Spleen (tissue), 13 donors: Measurements from ENCODE around the gene SPDYE4. TPM values are rescaled to one million over a fixed set of nuclear protein-coding genes. Genes with fewer than 3 reads are reported as not detected.
A peak's percentile ranks its signal among the peaks of the same experiment; 100 is the strongest.
"Not testable (repeated sequence)": the region's sequence is repeated elsewhere in the genome, so short reads cannot be mapped to it uniquely, and the experiment has no call there.

Experiments used
- DNase-seq: peaks from one replicate; pipeline ENCODE4 v3.0.0-alpha.2; 2020
- H3K27ac ChIP-seq, 8 donors: fragments of 200-600 bp; sonication (generic) in 7 of 8; 1 replicate in 4 of 8; 2 replicates in 4 of 8; pipeline versions ENCODE4 v1.5.0 to v1.8.0; 2016 to 2021; ENCODE audit warnings: inconsistent platforms in 4 of 8, mild to moderate bottlenecking in 4 of 8, moderate library complexity in 1 of 8
- H3K27me3 ChIP-seq, 7 donors: fragments of 200-600 bp; sonication (generic) in 6 of 7; replicated peaks in 1 of 7; 1 replicate in 4 of 7; 2 replicates in 3 of 7; pipeline versions ENCODE4 v1.5.0 to v1.8.0; 2016 to 2021; ENCODE audit warnings: inconsistent platforms in 3 of 7, mild to moderate bottlenecking in 1 of 7
- H3K36me3 ChIP-seq, 6 donors: fragments of 200-600 bp; sonication (generic) in 5 of 6; 1 replicate in 4 of 6; 2 replicates in 2 of 6; pipeline versions ENCODE4 v1.5.0 to v1.8.0; 2016 to 2021; ENCODE audit warnings: inconsistent platforms in 2 of 6
- H3K4me1 ChIP-seq, 6 donors: fragments of 200-600 bp; sonication (generic) in 5 of 6; 1 replicate in 3 of 6; 2 replicates in 3 of 6; pipeline versions ENCODE4 v1.5.0 to v1.8.0; 2016 to 2021; ENCODE audit warnings: inconsistent platforms in 3 of 6
- H3K4me3 ChIP-seq, 8 donors: fragments of 200-600 bp; sonication (generic) in 7 of 8; 1 replicate in 4 of 8; 2 replicates in 4 of 8; pipeline versions ENCODE4 v1.5.0 to v1.8.0; 2016 to 2021; ENCODE audit warnings: inconsistent platforms in 4 of 8, mild to moderate bottlenecking in 4 of 8, moderate library complexity in 2 of 8
- H3K9me3 ChIP-seq, 8 donors: fragments of 200-600 bp; sonication (generic) in 7 of 8; 1 replicate in 4 of 8; 2 replicates in 4 of 8; pipeline versions ENCODE4 v1.5.0 to v1.8.0; 2016 to 2021; ENCODE audit warnings: inconsistent platforms in 4 of 8
- CTCF ChIP-seq, 11 experiments: fragments of 200-600 bp in 7 of 11; fragments of 450-650 bp in 4 of 11; sonication (generic) in 4 of 11; IDR thresholded peaks in 8 of 11; conservative IDR thresholded peaks in 3 of 11; 1 replicate in 7 of 11; 2 replicates in 4 of 11; pipeline versions ENCODE4 v1.4.0 to v1.8.0; 2016 to 2021; ENCODE audit warnings: antibody characterized with exemption in 11 of 11, inconsistent platforms in 4 of 11, mild to moderate bottlenecking in 1 of 11
- POLR2A ChIP-seq, 3 donors: fragments of 450-650 bp; IDR thresholded peaks; one replicate each; pipeline ENCODE4 v1.5.1; 2017; ENCODE audit warnings: antibody characterized with exemption in 3 of 3, mild to moderate bottlenecking in 1 of 3
- POLR2AphosphoS5 ChIP-seq, 3 donors: sonication (generic); formaldehyde crosslinking; IDR thresholded peaks; one replicate each; pipeline ENCODE4 v1.5.1; 2017; ENCODE audit warnings: antibody characterized with exemption in 3 of 3
- WGBS, 5 donors: extraction: QIAGEN DNeasy Blood & Tissue Kit in 3 of 5; methylation state at CpG; one replicate each; pipeline versions ENCODE4 v1.1.5 to v1.1.7; 2013 to 2018; 5-methylcytosine and 5-hydroxymethylcytosine counted together
- intact Hi-C: fragments of 100-400 bp; cut with DNase I; formaldehyde crosslinking; loops from one replicate; pipeline ENCODE4 v1.15.0; 2023; ENCODE audit warnings: low total_unique reads
- long read RNA-seq, 2 donors: transcript quantifications; one replicate each; lab custom pipeline, GENCODE V29; 2026
- polyA plus RNA-seq, 3 donors: library from polyadenylated mRNA; stranded (reverse); fragments of 200-250 nt; gene quantifications; one replicate each; pipeline ENCODE4 v1.2.1, GENCODE V29; 2013
- total RNA-seq, 7 donors: library from RNA; depleted of rRNA in 3 of 7; stranded (reverse); fragments of >200 nt in 3 of 7; fragmentation: NEBNext Ultra II Directional in 4 of 7; extraction: Animal tissue kit (Norgen Biotek cat#: 25700) in 4 of 7; gene quantifications; one replicate each; pipeline versions ENCODE4 v1.1.0 to v1.2.1, GENCODE V29; 2016 to 2021
- donor health status: healthy with polysubstance abuse.
- donor health status: DM: no; HTN: no; CAD: no; lungs with moderate emphysema.
- donor health status: DM: no; HTN: no; CAD: no.
- donor health status: Bipolar disorder and iron deficiency.
- donor health status: healthy.
- donor health status: DM: no; HTN: no; CAD: no.
- donor health status: DM: yes; HTN: yes; CAD: no.

SPDYE4 gene
- total RNA-seq (not detected), polyA plus RNA-seq (not detected)
- long read RNA-seq, donor 1 = 0 reads
- long read RNA-seq, donor 2 = 0 reads

- no peaks in the 10 kb centered on the region for H3K4me1 ChIP-seq
- no peaks in the 10 kb centered on the region for H3K36me3 ChIP-seq
- no peak within 1 kb of the TSS for H3K27ac ChIP-seq
- DNase-seq = no peak
- H3K4me3 ChIP-seq = no peak within 1 kb of the TSS
- peaks cover 0 to 38% (median 0%) of the 10 kb centered on the region in 7 donors for H3K27me3 ChIP-seq
- peaks cover 0 to 3% (median 0%) of the 10 kb centered on the region in 8 donors for H3K9me3 ChIP-seq
- TF ChIP-seq CTCF (IDR thresholded peaks at IDR 0.05 in 8 of 11, conservative IDR thresholded peaks at IDR 0.05 in 3 of 11) = no peak
- no peak for TF ChIP-seq POLR2AphosphoS5 (IDR thresholded peaks at IDR 0.05)
- no peak for TF ChIP-seq POLR2A (IDR thresholded peaks at IDR 0.05)
- intact Hi-C loops = no loop called here
- 90 to 94% (median 92%) methylated on average over 15 of the region's 15 CpGs for WGBS, 5 donors
These were observed at the start of gene SPDYE4 for GRCh38 chr17:8758137-8758596. SPDYE4 (minus strand) TSS chr17:8758546; CDS start chr17:8758382, 164 bp downstream.

- intact Hi-C loops = no loop called here
- peak overlapping the region; percentile 5 to 89 (median 79) for H3K27ac ChIP-seq
- H3K4me1 ChIP-seq = peaks cover 3 to 25% (median 19%) of the 10 kb centered on the region in 6 donors
- 24 to 55% (median 49%) methylated on average over 4 of the region's 4 CpGs for WGBS, 5 donors
- H3K27me3 ChIP-seq = no peaks in the 10 kb centered on the region
- peak; percentile 77 for DNase-seq
- H3K9me3 ChIP-seq = peaks cover 0 to 42% (median 27%) of the 10 kb centered on the region in 8 donors
- peak overlapping the region in 1 of 8 donors; percentile 9 for H3K4me3 ChIP-seq
- peaks cover 0 to 35% (median 0%) of the 10 kb centered on the region in 6 donors for H3K36me3 ChIP-seq
- TF ChIP-seq POLR2AphosphoS5 (IDR thresholded peaks at IDR 0.05) (peak in 1 of 3 donors; percentile 45), CTCF (IDR thresholded peaks at IDR 0.05 in 8 of 11, conservative IDR thresholded peaks at IDR 0.05 in 3 of 11) (no peak)
These were observed 48.7 kb upstream of the SPDYE4 start for GRCh38 chr17:8806926-8807550.

- TF ChIP-seq POLR2AphosphoS5 (IDR thresholded peaks at IDR 0.05) (no peak), POLR2A (IDR thresholded peaks at IDR 0.05) (no peak), CTCF (IDR thresholded peaks at IDR 0.05 in 8 of 11, conservative IDR thresholded peaks at IDR 0.05 in 3 of 11) (no peak)
- H3K27me3 ChIP-seq = no peaks in the 10 kb centered on the region
- peaks cover 3 to 25% (median 19%) of the 10 kb centered on the region in 6 donors for H3K4me1 ChIP-seq
- H3K9me3 ChIP-seq = peaks cover 0 to 35% (median 23%) of the 10 kb centered on the region in 8 donors
- H3K4me3 ChIP-seq = peak overlapping the region in 1 of 8 donors; percentile 9
- H3K36me3 ChIP-seq = peaks cover 0 to 29% (median 0%) of the 10 kb centered on the region in 6 donors
- 66 to 86% (median 81%) methylated on average over 3 of the region's 3 CpGs for WGBS, 5 donors
- intact Hi-C loops = no loop called here
- H3K27ac ChIP-seq = peak overlapping the region in 7 of 8 donors; percentile 73 to 89 (median 80)
- no peak for DNase-seq
These were observed 48.0 kb upstream of the SPDYE4 start for GRCh38 chr17:8806253-8806925.

GRCh38 chr17:8805396-8805795, 47.0 kb upstream of the SPDYE4 start:
- WGBS, 5 donors = 88 to 93% (median 91%) methylated on average over 6 to 10 of the region's 10 CpGs

More at GRCh38 chr17:8805396-8805795, 47.0 kb upstream of the SPDYE4 start:
- H3K27me3 ChIP-seq, intact Hi-C loops, DNase-seq, H3K4me3 ChIP-seq: not testable (repeated sequence)
- H3K9me3 ChIP-seq = peaks cover 0 to 26% (median 13%) of the 10 kb centered on the region in 8 donors
- peak overlapping the region in 1 of 8 donors; percentile 81 for H3K27ac ChIP-seq
- peaks cover 0 to 19% (median 0%) of the 10 kb centered on the region in 6 donors for H3K36me3 ChIP-seq
- H3K4me1 ChIP-seq = peaks cover 3 to 25% (median 19%) of the 10 kb centered on the region in 6 donors
